Mesenteric fat pad (tissue), 1 donor: ENCODE data around the gene DHRS7B. TPM values are rescaled to one million over a fixed set of nuclear protein-coding genes. Genes with fewer than 3 reads are reported as not detected.
"Not testable (repeated sequence)": the region's sequence is repeated elsewhere in the genome, so short reads cannot be mapped to it uniquely, and the experiment has no call there.

Experiments used
- DNase-seq: peaks from one replicate; pipeline ENCODE4 v3.0.0-alpha.2; 2020; ENCODE audit warnings: low spot score
- total RNA-seq: library from RNA; stranded (reverse); fragmentation: NEBNext Ultra II Directional; extraction: Animal tissue kit (Norgen Biotek cat#: 25700); gene quantifications from one replicate; pipeline ENCODE4 v1.2.1, GENCODE V29; 2021
- donor health status: DM: yes; HTN: yes; CAD: no.

Gene DHRS7B
- total RNA-seq, 1 donor from 2014 or later = 34.4 TPM

- DNase-seq = not testable (repeated sequence)
Observed at GRCh38 chr17:21107067-21107650, 19.6 kb upstream of the DHRS7B start.

- DNase-seq = no peak
Observed at GRCh38 chr17:21108651-21109050, 18.1 kb upstream of the DHRS7B start.

- no peak for DNase-seq
Observed at GRCh38 chr17:21113049-21113690, 13.6 kb upstream of the DHRS7B start.

GRCh38 chr17:21113716-21114115, 13.0 kb upstream of the DHRS7B start:
- DNase-seq = no peak

GRCh38 chr17:21114791-21115190, 12.0 kb upstream of the DHRS7B start:
- not testable (repeated sequence) for DNase-seq

GRCh38 chr17:21119247-21119918, 7.4 kb upstream of the DHRS7B start:
- no peak for DNase-seq

GRCh38 chr17:21119919-21120249, 6.9 kb upstream of the DHRS7B start:
- no peak for DNase-seq

GRCh38 chr17:21124086-21124485, 2.7 kb upstream of the DHRS7B start:
- DNase-seq = no peak

GRCh38 chr17:21124517-21124916, 2.2 kb upstream of the DHRS7B start:
- DNase-seq = not testable (repeated sequence)

GRCh38 chr17:21125862-21126261, 902 bp upstream of the DHRS7B start:
- DNase-seq = no peak

- DNase-seq = no peak
Observed at GRCh38 chr17:21127509-21128077, 829 bp downstream of the DHRS7B start.

GRCh38 chr17:21129023-21129681, 2.4 kb downstream of the DHRS7B start:
- DNase-seq = no peak

GRCh38 chr17:21131137-21131536, 4.4 kb downstream of the DHRS7B start:
- DNase-seq = no peak

- no peak for DNase-seq
Observed at GRCh38 chr17:21132428-21132827, 5.7 kb downstream of the DHRS7B start.

- DNase-seq = no peak
Observed at GRCh38 chr17:21134559-21134958, 7.8 kb downstream of the DHRS7B start.

GRCh38 chr17:21140911-21141310, 14.1 kb downstream of the DHRS7B start:
- DNase-seq = no peak

- no peak for DNase-seq
Observed at GRCh38 chr17:21141331-21141730, 14.6 kb downstream of the DHRS7B start.

GRCh38 chr17:21142065-21142464, 15.3 kb downstream of the DHRS7B start:
- DNase-seq = not testable (repeated sequence)

GRCh38 chr17:21143695-21144094, 16.9 kb downstream of the DHRS7B start:
- no peak for DNase-seq

- not testable (repeated sequence) for DNase-seq
Observed at GRCh38 chr17:21144299-21144698, 17.5 kb downstream of the DHRS7B start.

- no peak for DNase-seq
Observed at GRCh38 chr17:21146362-21147015, 19.7 kb downstream of the DHRS7B start.
